Myocyte (in vitro differentiated cells): ENCODE measurements around the gene MEGF8. TPM values are rescaled to one million over a fixed set of nuclear protein-coding genes. Genes with fewer than 3 reads are reported as not detected.

Experiments
- DNase-seq: peaks from one replicate; pipeline ENCODE4 v3.0.0-alpha.2; 2012; ENCODE audit warnings: low read depth
- polyA plus RNA-seq: library from polyadenylated mRNA; unstranded; fragments of >200 nt; gene quantifications from one replicate; pipeline ENCODE4 v1.2.1, GENCODE V29; 2012; ENCODE audit warnings: missing spikeins
- total RNA-seq: library from RNA; depleted of rRNA; stranded (reverse); fragments of >200 nt; gene quantifications from 2 replicates; pipeline ENCODE4 v1.2.3, GENCODE V29; 2014

MEGF8 gene
- 24.6 and 29.5 TPM in 2 replicates for total RNA-seq
- 38.7 TPM for polyA plus RNA-seq

GRCh38 chr19:42325308-42325895, at the start of gene MEGF8:
Gene MEGF8 (plus strand): TSS chr19:42325635. CDS start chr19:42326244, 609 bp downstream.
- peak; percentile 99 for DNase-seq

GRCh38 chr19:42276284-42276683, 49.2 kb upstream of the MEGF8 start:
- DNase-seq: peak; percentile 25

DNA sequence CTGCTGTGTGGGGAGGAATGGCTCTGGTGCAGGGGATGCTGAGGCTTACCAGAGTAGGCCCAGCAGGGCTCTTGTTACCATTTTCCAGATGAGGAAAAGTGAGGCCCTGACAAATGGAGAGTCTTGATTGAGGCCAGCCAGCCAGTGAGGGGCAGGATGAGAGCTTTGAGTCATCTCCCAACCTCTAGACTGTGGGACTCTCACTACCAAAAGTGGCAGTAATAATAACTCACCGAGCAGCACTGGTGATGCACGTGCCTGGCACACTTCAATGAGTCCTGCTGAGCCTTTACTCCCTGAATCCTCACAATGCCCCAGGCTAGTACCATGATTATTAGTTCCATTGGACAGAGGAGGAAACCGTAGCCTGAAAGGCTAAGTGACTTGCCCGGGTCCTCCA, 48.6 kb upstream of the MEGF8 start:
- DNase-seq: peak; percentile 32

- DNase-seq: peak; percentile 92
Measured at GRCh38 chr19:42277821-42278451, 47.5 kb upstream of the MEGF8 start.

DNA sequence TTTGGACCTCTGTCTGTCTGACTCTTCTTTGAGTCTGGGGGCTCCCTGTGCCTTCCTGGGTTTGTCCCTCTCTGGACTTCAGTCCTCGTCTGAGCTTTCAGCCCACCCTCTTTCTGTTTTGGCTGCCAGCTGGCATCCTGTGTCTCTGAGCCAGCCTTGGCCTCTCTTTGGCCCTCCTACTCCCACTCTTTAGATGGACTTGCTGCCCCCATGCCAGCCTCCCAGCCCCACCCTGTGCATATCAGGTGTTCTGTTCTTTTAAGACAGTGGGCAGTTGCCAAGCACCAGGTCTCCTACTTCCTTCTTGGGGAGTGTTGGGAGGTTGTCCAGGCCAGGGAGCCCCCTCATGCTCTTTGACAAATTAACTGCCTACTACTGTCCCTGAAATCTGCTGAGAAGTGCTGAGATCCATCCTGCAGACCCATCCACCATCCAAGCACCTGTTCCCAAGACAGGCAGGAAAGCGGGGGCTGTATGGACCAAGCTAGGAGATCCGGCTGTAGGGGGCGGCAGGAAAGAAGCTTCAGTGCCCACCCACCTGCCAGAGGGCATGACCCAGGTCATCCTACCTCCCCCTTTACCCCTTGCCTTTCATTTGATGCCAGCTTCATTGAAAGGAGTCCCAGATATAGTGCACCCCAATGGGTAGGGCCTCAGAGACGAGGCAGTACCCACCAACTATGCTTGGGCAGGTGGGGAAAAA, 46.8 kb upstream of the MEGF8 start:
- DNase-seq: peak; percentile 73

DNA sequence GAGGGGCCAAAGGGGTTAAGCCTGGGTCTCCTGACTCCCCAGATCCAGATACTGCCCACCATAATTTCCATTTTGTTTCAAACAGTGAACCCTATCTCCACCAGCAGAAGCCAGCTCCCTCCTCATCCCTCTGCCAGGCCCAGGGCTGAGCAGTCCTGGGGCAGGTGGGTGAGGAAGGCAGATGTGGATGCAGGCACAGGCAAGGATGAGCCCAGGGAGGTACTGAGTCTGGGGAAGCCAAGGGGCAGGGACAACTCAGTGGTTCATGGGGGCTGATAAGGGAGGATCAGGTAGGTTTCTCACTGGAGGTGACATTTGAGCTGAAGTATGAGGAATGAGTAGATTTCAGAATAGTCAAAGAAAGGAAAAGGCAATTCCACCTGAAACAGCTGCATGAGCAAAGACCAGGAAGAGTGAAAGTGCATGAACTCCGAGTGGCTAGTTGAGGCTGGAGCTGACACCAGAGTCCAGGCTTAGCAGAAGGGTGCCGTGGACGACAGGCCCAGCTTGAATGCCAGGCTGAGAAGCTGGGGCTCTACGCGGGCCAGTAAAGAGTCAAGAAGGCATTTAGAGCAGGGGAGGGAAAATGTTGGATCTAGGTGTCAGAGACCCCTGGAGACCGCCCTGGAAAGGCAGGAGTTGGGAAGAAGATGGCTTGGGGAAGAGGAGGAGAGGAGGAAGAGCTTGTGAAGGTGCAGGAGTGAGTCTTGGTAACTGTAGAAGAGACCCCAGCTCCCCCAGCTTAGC, 46.1 kb upstream of the MEGF8 start:
- DNase-seq: no peak

GRCh38 chr19:42279902-42280814, 45.3 kb upstream of the MEGF8 start:
- DNase-seq: peak; percentile 96

DNA sequence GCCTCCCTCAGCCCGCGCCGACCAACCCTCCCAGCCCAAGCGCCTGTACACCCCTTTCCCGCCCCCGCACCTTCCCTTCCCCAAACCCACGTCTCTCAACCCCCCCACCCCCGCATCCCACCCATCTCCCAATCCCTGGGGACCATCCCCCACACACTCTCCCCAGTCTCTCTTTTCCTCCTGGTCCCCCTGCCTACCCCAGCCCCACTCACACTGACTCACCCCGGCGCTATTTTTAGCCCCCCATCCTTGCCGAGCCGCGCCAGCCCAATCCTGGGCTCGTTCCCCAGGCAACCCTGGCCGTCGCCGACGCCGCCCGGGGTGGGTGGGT, 44.7 kb upstream of the MEGF8 start:
- DNase-seq: peak; percentile 73

DNA sequence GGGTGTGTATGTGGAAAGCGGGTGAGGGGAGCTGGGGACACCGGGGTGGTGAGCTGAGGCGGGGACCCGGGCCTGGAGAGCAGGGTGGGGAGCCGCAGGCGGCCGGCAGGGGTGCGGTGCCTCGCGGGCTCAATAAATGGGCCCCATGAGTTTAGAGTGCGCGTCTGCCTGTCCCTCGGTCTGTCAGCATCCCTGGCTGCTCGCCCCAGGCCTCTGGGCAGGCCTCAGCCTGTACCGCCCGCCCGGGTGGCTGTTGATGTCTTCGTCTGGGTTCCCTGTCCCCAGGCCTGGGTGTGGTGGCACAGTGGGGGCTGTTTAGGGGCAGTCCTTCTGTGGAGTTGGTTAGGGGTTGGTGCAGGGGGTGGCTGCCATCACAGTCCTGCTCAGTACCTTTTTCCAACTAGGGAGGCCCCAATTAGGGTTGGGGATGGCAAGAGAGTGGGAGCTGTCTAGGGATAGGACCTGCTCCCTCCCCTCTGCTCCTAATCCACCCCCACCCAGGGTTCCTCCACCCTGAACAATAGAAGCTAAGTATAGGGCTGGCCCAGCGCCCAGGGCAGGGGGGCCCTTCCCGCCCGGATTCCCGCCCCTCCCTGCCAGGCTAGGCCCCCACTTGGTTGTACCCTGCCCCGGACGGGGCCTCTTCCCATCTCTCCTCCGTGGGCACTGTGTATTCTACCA, 44.1 kb upstream of the MEGF8 start:
- peak; percentile 26 for DNase-seq

- DNase-seq: peak; percentile 28
Measured at GRCh38 chr19:42281827-42282762, 43.3 kb upstream of the MEGF8 start.

GRCh38 chr19:42282819-42283187, 42.6 kb upstream of the MEGF8 start:
- no peak for DNase-seq

GRCh38 chr19:42283188-42284065, 42.0 kb upstream of the MEGF8 start:
- DNase-seq: peak; percentile 94

GRCh38 chr19:42284066-42284501, 41.4 kb upstream of the MEGF8 start:
- DNase-seq: peak; percentile 77

- peak; percentile 17 for DNase-seq
Measured at GRCh38 chr19:42284591-42285341, 40.7 kb upstream of the MEGF8 start.

DNA sequence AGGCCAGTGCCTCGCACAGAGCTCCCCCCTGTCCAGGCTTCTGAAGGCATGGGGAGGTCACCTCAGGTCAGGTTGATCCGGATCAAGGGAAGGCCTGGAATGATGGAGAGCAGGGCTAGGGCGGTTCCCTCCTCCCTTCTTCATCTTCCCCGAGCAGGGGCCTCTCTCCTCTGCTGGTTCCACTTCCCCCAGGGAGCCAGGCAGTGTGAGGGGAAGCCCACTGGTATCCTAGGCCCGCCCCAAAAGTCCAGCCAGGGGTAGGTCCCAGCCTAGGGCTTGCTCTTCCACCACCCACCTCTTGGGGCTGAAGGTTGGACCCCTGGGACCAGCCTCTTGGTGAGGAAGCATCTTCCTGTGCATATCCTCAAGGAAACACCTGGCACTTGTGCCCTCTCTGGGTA, 39.9 kb upstream of the MEGF8 start:
- DNase-seq: no peak

- DNase-seq: no peak
Measured at GRCh38 chr19:42285988-42286348, 39.5 kb upstream of the MEGF8 start.

DNA sequence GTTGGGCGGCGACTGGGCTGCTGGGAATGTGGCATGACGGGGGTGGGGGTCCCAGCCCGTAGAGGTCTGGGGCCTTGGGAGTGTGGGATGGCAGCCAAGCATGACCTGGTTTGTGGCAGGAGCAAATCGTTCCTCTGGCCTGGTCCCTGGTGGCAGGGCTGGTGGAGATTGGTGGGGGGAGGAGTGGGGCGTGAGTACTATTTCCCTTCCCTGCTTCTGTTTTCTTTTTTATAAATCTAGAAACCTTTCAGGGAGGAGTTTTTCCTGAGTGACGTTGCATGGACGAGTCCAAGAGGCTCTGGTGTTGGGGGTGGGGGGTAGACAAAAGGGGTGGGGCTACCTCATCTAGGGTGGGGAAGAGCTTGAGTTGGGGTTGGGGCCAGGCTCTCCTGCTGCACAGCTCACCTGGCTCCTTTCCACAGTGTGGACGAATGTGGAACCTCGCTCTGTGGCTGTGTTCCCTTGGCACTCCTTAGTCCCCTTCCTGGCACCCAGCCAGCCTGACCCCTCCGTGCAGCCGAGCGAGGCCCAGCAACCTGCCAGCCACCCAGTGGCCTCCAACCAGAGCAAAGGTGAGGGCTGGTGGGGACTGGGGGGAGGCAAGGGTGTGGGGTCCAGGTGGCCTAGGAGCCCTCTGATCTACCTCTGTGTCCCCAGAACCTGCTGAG, 39.0 kb upstream of the MEGF8 start:
- DNase-seq: no peak
